Osteoblast (primary cell): ENCODE data around the gene FFAR2. TPM values are rescaled to one million over a fixed set of nuclear protein-coding genes. Genes with fewer than 3 reads are reported as not detected.
"Not testable (repeated sequence)": the region's sequence is repeated elsewhere in the genome, so short reads cannot be mapped to it uniquely, and the experiment has no call there.

Experiments
- DNase-seq: peaks from one replicate; pipeline ENCODE4 v3.0.0; 2011; ENCODE audit warnings: low spot score, mixed read lengths; ENCODE audit not compliant: insufficient read length; ENCODE audit errors: missing footprints
- H2AFZ ChIP-seq: 2 replicates; pipeline ENCODE4 v1.6.0; 2011; ENCODE audit warnings: mild to moderate bottlenecking, low read length
- H3K27ac ChIP-seq: 2 replicates; pipeline ENCODE4 v1.5.1; 2011; ENCODE audit warnings: mild to moderate bottlenecking, low read depth, low read length, moderate library complexity
- H3K27me3 ChIP-seq: 2 replicates; pipeline ENCODE4 v1.6.0; 2012; ENCODE audit warnings: mild to moderate bottlenecking, control low read depth, inconsistent platforms, low read length, moderate library complexity; ENCODE audit not compliant: insufficient read depth
- H3K36me3 ChIP-seq: 2 replicates; pipeline ENCODE4 v1.5.1; 2011; ENCODE audit warnings: mild to moderate bottlenecking, low read length, control low read depth, moderate library complexity; ENCODE audit not compliant: insufficient read depth
- H3K4me1 ChIP-seq: 2 replicates; pipeline ENCODE4 v1.5.1; 2011; ENCODE audit warnings: mild to moderate bottlenecking, low read length, control low read depth, moderate library complexity; ENCODE audit not compliant: insufficient read depth
- H3K4me2 ChIP-seq: 2 replicates; pipeline ENCODE4 v1.6.0; 2011; ENCODE audit warnings: mild to moderate bottlenecking, low read length; ENCODE audit not compliant: insufficient read depth
- H3K4me3 ChIP-seq: fragments of 200-600 bp; sonication (generic); 3 replicates; pipeline ENCODE4 v1.5.1; 2012; ENCODE audit warnings: mild to moderate bottlenecking, low read length, inconsistent platforms; ENCODE audit not compliant: insufficient read depth
- H3K79me2 ChIP-seq: 2 replicates; pipeline ENCODE4 v1.6.0; 2012; ENCODE audit warnings: mild to moderate bottlenecking, low read length, control low read depth, inconsistent platforms; ENCODE audit not compliant: insufficient read depth
- H3K9me3 ChIP-seq: 2 replicates; pipeline ENCODE4 v1.5.1; 2011; ENCODE audit warnings: low read depth, low read length, control low read depth
- H4K20me1 ChIP-seq: 2 replicates; pipeline ENCODE4 v1.6.0; 2012; ENCODE audit warnings: mild to moderate bottlenecking, low read length, control low read depth; ENCODE audit not compliant: insufficient read depth
- total RNA-seq: library from RNA; depleted of rRNA; stranded (reverse); fragments of >200 nt; gene quantifications from 2 replicates; pipeline ENCODE4 v1.2.3, GENCODE V29; 2012
- TF ChIP-seq, protein P1 (sequence below): IDR thresholded peaks from 2 replicates; pipeline ENCODE4 v1.5.1; 2011; ENCODE audit warnings: mild to moderate bottlenecking, low read depth, low read length, moderate library complexity; ENCODE audit errors: extremely low read depth

The FFAR2 gene
- total RNA-seq, 1 donor: not detected

GRCh38 chr19:35400773-35401100, 47.3 kb upstream of the FFAR2 start:
- Histone ChIP-seq H3K4me3 (no peak overlapping the region), H4K20me1 (no peaks in the 10 kb centered on the region), H3K4me1 (peaks cover 9% of the 10 kb centered on the region), H3K36me3 (no peaks in the 10 kb centered on the region), H3K9me3 (no peaks in the 10 kb centered on the region), H3K27me3 (no peaks in the 10 kb centered on the region), H3K27ac (no peak overlapping the region), H3K4me2 (no peak overlapping the region), H3K79me2 (no peaks in the 10 kb centered on the region), H2AFZ (no peak overlapping the region)
- TF ChIP-seq, protein P1, sequence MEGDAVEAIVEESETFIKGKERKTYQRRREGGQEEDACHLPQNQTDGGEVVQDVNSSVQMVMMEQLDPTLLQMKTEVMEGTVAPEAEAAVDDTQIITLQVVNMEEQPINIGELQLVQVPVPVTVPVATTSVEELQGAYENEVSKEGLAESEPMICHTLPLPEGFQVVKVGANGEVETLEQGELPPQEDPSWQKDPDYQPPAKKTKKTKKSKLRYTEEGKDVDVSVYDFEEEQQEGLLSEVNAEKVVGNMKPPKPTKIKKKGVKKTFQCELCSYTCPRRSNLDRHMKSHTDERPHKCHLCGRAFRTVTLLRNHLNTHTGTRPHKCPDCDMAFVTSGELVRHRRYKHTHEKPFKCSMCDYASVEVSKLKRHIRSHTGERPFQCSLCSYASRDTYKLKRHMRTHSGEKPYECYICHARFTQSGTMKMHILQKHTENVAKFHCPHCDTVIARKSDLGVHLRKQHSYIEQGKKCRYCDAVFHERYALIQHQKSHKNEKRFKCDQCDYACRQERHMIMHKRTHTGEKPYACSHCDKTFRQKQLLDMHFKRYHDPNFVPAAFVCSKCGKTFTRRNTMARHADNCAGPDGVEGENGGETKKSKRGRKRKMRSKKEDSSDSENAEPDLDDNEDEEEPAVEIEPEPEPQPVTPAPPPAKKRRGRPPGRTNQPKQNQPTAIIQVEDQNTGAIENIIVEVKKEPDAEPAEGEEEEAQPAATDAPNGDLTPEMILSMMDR: no peak
- DNase-seq: no peak

DNA sequence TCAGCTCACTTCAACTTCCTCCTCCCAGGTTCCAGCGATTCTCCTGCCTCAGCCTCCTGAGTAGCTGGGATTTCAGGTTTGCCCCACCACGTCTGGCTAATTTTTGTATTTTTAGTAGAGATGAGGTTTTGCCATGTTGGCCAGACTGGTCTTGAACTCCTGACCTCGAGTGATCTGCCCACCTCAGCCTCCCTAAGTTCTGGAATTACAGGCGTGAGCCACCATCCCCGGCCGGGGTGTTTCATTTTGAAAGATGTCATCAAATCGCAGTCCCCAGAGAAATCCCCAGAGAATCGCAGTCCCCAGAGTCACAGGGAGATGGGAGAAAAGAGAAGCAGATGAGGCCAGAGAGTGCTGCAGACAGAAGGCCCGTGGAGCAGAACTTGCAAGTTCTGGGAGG, 46.6 kb upstream of the FFAR2 start:
- H4K20me1 ChIP-seq, H2AFZ ChIP-seq, DNase-seq, H3K79me2 ChIP-seq, H3K27ac ChIP-seq, H3K36me3 ChIP-seq, H3K9me3 ChIP-seq, H3K4me2 ChIP-seq, H3K27me3 ChIP-seq, H3K4me3 ChIP-seq: not testable (repeated sequence)
- peaks cover 10% of the 10 kb centered on the region for H3K4me1 ChIP-seq

- Histone ChIP-seq H3K9me3 (no peaks in the 10 kb centered on the region), H3K79me2 (no peaks in the 10 kb centered on the region), H3K27me3 (no peaks in the 10 kb centered on the region), H4K20me1 (no peaks in the 10 kb centered on the region), H3K27ac (no peak overlapping the region), H3K4me2 (no peak overlapping the region), H3K36me3 (no peaks in the 10 kb centered on the region), H2AFZ (no peak overlapping the region), H3K4me3 (no peak overlapping the region), H3K4me1 (peaks cover 10% of the 10 kb centered on the region)
- no peak for DNase-seq
- TF ChIP-seq, protein P1: no peak
Measured at GRCh38 chr19:35403116-35403760, 44.8 kb upstream of the FFAR2 start.

DNA sequence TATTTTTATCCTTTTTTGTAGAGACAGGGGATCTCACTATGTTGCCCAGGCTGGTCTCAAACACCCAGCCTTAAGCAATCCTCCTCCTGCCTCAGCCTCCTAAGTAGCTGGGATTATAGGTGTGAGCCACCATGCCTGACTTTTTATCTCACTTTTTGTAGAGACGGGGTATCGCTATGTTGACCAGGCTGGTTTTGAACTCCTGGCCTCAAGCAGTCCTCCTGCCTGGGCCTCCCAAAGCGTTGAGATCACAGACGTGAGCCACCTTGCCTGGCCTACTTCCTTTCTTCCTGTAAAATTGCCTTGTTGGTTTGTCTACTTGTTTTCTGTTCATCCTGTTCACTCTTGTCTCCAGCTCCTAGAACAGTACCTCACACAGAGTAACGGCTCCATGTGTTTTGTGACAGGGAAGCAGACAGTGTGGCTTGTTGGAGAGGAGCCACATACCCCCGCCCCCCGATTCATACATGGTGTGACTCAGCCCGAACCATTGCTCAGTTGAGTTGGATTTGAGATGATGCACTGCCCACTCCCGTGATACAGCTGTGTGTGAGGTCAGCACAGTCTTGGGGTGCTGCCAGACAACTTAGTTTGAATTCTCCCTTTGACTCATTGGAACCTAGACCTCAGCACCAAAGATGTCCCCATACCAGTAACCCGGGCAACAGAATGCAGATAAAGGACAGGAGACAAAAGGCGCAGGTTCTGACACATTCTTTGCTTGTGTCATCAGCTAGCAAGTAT, 43.0 kb upstream of the FFAR2 start:
- H3K79me2 ChIP-seq: no peaks in the 10 kb centered on the region
- peak overlapping the region; percentile 31 for H2AFZ ChIP-seq
- H3K36me3 ChIP-seq: no peaks in the 10 kb centered on the region
- TF ChIP-seq, protein P1: no peak
- H3K4me1 ChIP-seq: peaks cover 10% of the 10 kb centered on the region
- no peaks in the 10 kb centered on the region for H3K9me3 ChIP-seq
- H4K20me1 ChIP-seq: no peaks in the 10 kb centered on the region
- peak overlapping the region; percentile 52 for H3K27ac ChIP-seq
- no peak overlapping the region for H3K4me2 ChIP-seq
- peak; percentile 93 for DNase-seq
- no peak overlapping the region for H3K4me3 ChIP-seq
- no peaks in the 10 kb centered on the region for H3K27me3 ChIP-seq
